K562 (cell line): ENCODE results near the gene ATP1A3. TPM values are rescaled to one million over a fixed set of nuclear protein-coding genes. Genes with fewer than 3 reads are reported as not detected.

ENCODE experiments used
- BRD9 ChIP-seq: fragments of 450-650 bp; IDR thresholded peaks from 2 replicates; pipeline ENCODE4 v1.6.1; 2018; ENCODE audit warnings: low read depth; ENCODE audit not compliant: partially characterized antibody
- FOXA1 ChIP-seq: fragments of 450-650 bp; IDR thresholded peaks from 2 replicates; pipeline ENCODE4 v1.6.1; 2016; ENCODE audit warnings: mild to moderate bottlenecking, borderline replicate concordance
- HEY1 ChIP-seq: fragments of 250-450 bp; sonication (Bioruptor Pico); IDR thresholded peaks from 2 replicates; pipeline ENCODE4 v1.5.0; 2020; ENCODE audit warnings: mild to moderate bottlenecking, moderate library complexity, borderline replicate concordance
- HNRNPK ChIP-seq: fragments of 200-400 bp; formaldehyde crosslinking; IDR thresholded peaks from one replicate; pipeline ENCODE4 v1.6.1; 2018; ENCODE audit warnings: mild to moderate bottlenecking, low read depth, low read length; ENCODE audit not compliant: poor library complexity, severe bottlenecking
- NFE2 ChIP-seq: IDR thresholded peaks from 2 replicates; pipeline ENCODE4 v1.6.1; 2014; ENCODE audit warnings: antibody characterized with exemption, low read depth
- PTBP1 ChIP-seq: fragments of 200-400 bp; formaldehyde crosslinking; IDR thresholded peaks from 2 replicates; pipeline ENCODE4 v1.6.1; 2017; ENCODE audit warnings: low read depth, low read length
- PURB ChIP-seq: sonication (generic); formaldehyde crosslinking; IDR thresholded peaks from 2 replicates; pipeline ENCODE4 v1.9.0; 2021; ENCODE audit warnings: low read depth, mild to moderate bottlenecking, missing genetic modification reagents
- RBBP5 ChIP-seq: fragments of 200-600 bp; sonication (generic); IDR thresholded peaks from 2 replicates; pipeline ENCODE4 v1.6.1; 2012; ENCODE audit warnings: borderline replicate concordance, mild to moderate bottlenecking, low read length, control low read depth, inconsistent platforms; ENCODE audit not compliant: insufficient read depth, poor library complexity, severe bottlenecking
- RBM39 ChIP-seq: fragments of 200-400 bp; formaldehyde crosslinking; optimal IDR thresholded peaks from 2 replicates; pipeline ENCODE3; 2018; ENCODE audit warnings: low read depth, low read length
- SNIP1 ChIP-seq: fragments of 450-650 bp; IDR thresholded peaks from 2 replicates; pipeline ENCODE4 v1.7.1; 2017; ENCODE audit warnings: low read depth, mild to moderate bottlenecking
- TCF7L2 ChIP-seq: fragments of 150-350 bp; IDR thresholded peaks from 2 replicates; pipeline ENCODE4 v1.6.1; 2016; ENCODE audit warnings: low read depth, mild to moderate bottlenecking, low read length, moderate library complexity
- ZFP36 ChIP-seq: fragments of 150-350 bp; IDR thresholded peaks from 2 replicates; pipeline ENCODE4 v1.6.1; 2018; ENCODE audit warnings: low read length, low read depth; ENCODE audit not compliant: partially characterized antibody
- ZNF282 ChIP-seq: sonication (generic); formaldehyde crosslinking; IDR thresholded peaks from 2 replicates; pipeline ENCODE4 v1.8.1; 2023; ENCODE audit warnings: missing genetic modification reagents
- ZNF778 ChIP-seq: fragments of 450-650 bp; formaldehyde crosslinking; IDR thresholded peaks from 2 replicates; pipeline ENCODE4 v1.4.0; 2020; ENCODE audit warnings: mild to moderate bottlenecking, moderate library complexity
- polyA plus RNA-seq, 8 experiments: library from polyadenylated mRNA; depleted of rRNA in 4 of 8; stranded (reverse) in 5 of 8; unstranded in 3 of 8; fragments of >200 nt; fragmentation: Nextera tagmentation in 2 of 8; fragmentation: Illumina TruSeq in 1 of 8; extraction: Ambion mirVana in 2 of 8; extraction: Trizol in 1 of 8; gene quantifications; 2 replicates each; pipeline versions ENCODE4 v1.2.1 to v1.2.3, GENCODE V29; 2011 to 2014; ENCODE audit warnings: inconsistent platforms in 1 of 8, missing spikeins in 1 of 8
- total RNA-seq, 7 experiments: library from RNA; depleted of rRNA in 6 of 7; stranded (reverse); fragments of >200 nt in 6 of 7; fragmentation: Illumina TruSeq in 2 of 7; extraction: Trizol in 2 of 7; gene quantifications; 2 replicates each; pipeline versions ENCODE4 v1.2.1 to v1.2.3, GENCODE V29; 2011 to 2021; ENCODE audit warnings: low replicate concordance in 1 of 7
- TF ChIP-seq, protein P1 (sequence below): fragments of 250-450 bp; sonication (Bioruptor Pico); IDR thresholded peaks from 2 replicates; pipeline ENCODE4 v1.9.0; 2021; ENCODE audit warnings: mild to moderate bottlenecking, inconsistent platforms
- TF ChIP-seq, protein P2 (sequence below): IDR thresholded peaks from 2 replicates; pipeline ENCODE4 v1.6.1; 2016; ENCODE audit warnings: missing genetic modification characterization, missing compliant biosample characterization
- TF ChIP-seq, protein P3 (sequence below): fragments of 250-450 bp; sonication (Bioruptor Pico); IDR thresholded peaks from 2 replicates; pipeline ENCODE4 v1.8.0; 2021; ENCODE audit warnings: mild to moderate bottlenecking, moderate library complexity

ATP1A3 gene
- total and polyA plus RNA-seq, 9 of the 15 experiments (the other 6 are each of a cell fraction or from before 2014, with no cell fraction given): 0.03 to 1.0 (median 0.17) TPM; not detected in 3

- TF ChIP-seq, protein P1, sequence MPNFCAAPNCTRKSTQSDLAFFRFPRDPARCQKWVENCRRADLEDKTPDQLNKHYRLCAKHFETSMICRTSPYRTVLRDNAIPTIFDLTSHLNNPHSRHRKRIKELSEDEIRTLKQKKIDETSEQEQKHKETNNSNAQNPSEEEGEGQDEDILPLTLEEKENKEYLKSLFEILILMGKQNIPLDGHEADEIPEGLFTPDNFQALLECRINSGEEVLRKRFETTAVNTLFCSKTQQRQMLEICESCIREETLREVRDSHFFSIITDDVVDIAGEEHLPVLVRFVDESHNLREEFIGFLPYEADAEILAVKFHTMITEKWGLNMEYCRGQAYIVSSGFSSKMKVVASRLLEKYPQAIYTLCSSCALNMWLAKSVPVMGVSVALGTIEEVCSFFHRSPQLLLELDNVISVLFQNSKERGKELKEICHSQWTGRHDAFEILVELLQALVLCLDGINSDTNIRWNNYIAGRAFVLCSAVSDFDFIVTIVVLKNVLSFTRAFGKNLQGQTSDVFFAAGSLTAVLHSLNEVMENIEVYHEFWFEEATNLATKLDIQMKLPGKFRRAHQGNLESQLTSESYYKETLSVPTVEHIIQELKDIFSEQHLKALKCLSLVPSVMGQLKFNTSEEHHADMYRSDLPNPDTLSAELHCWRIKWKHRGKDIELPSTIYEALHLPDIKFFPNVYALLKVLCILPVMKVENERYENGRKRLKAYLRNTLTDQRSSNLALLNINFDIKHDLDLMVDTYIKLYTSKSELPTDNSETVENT: no peak
- TF ChIP-seq ZNF282 (CRISPR knock-in tag) (no peak), RBM39 (no peak), NFE2 (no peak), ZFP36 (no peak), SNIP1 (no peak), ZNF778 (no peak), PURB (CRISPR knock-in tag) (no peak), RBBP5 (no peak), TCF7L2 (no peak), PTBP1 (no peak), BRD9 (no peak), HNRNPK (peak; percentile 10), FOXA1 (no peak), HEY1 (CRISPR knock-in tag) (no peak)
- TF ChIP-seq, protein P2, sequence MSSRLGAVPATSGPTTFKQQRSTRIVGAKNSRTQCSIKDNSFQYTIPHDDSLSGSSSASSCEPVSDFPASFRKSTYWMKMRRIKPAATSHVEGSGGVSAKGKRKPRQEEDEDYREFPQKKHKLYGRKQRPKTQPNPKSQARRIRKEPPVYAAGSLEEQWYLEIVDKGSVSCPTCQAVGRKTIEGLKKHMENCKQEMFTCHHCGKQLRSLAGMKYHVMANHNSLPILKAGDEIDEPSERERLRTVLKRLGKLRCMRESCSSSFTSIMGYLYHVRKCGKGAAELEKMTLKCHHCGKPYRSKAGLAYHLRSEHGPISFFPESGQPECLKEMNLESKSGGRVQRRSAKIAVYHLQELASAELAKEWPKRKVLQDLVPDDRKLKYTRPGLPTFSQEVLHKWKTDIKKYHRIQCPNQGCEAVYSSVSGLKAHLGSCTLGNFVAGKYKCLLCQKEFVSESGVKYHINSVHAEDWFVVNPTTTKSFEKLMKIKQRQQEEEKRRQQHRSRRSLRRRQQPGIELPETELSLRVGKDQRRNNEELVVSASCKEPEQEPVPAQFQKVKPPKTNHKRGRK (tag): peak; percentile 37; the same call in 1 of the 2 replicates
- TF ChIP-seq, protein P3, sequence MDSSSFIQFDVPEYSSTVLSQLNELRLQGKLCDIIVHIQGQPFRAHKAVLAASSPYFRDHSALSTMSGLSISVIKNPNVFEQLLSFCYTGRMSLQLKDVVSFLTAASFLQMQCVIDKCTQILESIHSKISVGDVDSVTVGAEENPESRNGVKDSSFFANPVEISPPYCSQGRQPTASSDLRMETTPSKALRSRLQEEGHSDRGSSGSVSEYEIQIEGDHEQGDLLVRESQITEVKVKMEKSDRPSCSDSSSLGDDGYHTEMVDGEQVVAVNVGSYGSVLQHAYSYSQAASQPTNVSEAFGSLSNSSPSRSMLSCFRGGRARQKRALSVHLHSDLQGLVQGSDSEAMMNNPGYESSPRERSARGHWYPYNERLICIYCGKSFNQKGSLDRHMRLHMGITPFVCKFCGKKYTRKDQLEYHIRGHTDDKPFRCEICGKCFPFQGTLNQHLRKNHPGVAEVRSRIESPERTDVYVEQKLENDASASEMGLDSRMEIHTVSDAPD (CRISPR knock-in tag): no peak
- TF ChIP-seq, all 486 proteins: peak for 4
Measured at GRCh38 chr19:41999071-41999877, 5.2 kb upstream of the ATP1A3 start (continued).
